Forelimb muscle (tissue), 1 donor: Measurements from ENCODE around the gene ENDOD1. TPM values are rescaled to one million over a fixed set of nuclear protein-coding genes. Genes with fewer than 3 reads are reported as not detected.

ENCODE experiments used
- DNase-seq: peaks from one replicate; pipeline ENCODE4 v3.0.0-alpha.2; 2013; ENCODE audit warnings: low read depth
- polyA plus RNA-seq: library from polyadenylated mRNA; unstranded; fragments of 120-200 nt; gene quantifications from one replicate; pipeline ENCODE4 v1.2.1, GENCODE V29; 2013; ENCODE audit not compliant: insufficient read length

ENDOD1 gene
- polyA plus RNA-seq, 1 donor = 61.0 TPM

DNA sequence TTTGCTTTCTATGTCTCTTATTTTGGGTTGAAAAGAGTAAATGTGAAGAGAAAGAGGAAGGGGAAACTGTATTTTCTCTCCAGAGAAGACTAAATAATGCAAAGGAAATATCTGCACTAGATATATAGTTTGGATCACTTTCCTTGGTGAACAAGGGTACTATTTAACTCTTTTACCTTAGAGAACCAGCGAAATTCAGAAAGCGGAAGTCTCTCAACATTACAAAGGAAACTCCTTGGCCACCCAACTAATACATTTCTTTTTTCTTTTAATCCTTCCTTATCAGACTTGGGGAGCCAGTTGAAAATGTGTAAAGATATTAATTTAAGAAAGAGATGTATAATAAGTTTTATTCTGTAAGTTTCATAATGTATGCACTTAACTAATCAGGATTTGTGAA lies 77.1 kb downstream of the ENDOD1 start:
- DNase-seq = no peak

DNA sequence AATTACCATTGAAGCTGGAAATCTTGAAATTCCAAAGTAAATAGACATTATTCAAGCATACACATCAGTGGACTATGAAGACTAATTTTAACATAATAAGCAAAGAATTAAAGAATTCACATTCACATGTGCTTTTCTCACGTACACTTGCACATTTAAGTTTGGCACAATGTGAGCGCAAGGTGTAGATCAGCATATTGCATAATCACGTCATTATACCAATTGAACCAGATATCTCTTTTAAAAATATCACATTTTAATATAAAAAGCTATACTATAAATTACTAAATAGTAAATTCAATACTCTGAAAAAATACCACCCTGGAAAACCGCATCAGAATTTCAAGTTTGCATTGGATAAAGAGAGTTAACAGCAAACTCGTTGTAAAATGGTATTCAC lies 80.6 kb downstream of the ENDOD1 start:
- DNase-seq = no peak

DNA sequence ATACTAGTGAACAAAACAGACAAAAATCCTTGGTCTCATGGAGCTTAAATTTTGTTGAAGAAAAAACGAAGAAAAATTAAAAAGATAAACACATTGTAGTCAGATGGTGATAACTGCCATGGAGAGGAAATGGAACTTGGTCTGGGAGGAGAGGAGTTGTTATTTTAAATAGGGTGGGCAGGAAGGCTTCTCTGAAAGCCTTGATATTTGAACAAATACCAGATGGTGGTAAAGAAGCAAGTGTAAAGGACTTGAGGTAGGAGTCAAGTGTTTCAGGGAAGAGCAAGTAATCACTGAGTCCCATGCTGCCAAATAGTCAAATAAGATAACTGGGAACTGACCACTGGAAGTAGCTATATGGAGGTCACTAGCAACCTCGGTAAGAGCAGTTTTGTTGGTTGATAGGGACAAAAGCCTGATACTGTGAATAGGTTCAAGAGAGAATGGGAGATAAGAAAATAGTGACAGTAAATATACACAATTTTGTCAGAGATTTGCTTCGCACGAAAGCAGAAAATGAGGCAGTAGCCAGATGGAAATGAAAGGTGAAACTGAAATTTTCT lies 86.3 kb downstream of the ENDOD1 start:
- DNase-seq = no peak

Other genes starting within 250 kb of the ENDOD1 start
- gene CWC15, start 116.3 kb upstream of the ENDOD1 start, polyA plus RNA-seq = 71.6 TPM
- 1.1 TPM for gene KDM4D, start 116.1 kb upstream of the ENDOD1 start, polyA plus RNA-seq
- gene KDM4E, start 64.6 kb upstream of the ENDOD1 start, polyA plus RNA-seq = 0.06 TPM
- not detected for gene KDM4F, start 40.4 kb upstream of the ENDOD1 start, polyA plus RNA-seq
- gene SRSF8, start 22.9 kb upstream of the ENDOD1 start, polyA plus RNA-seq = 39.8 TPM
- gene SESN3, start 141.4 kb downstream of the ENDOD1 start, polyA plus RNA-seq = 110 TPM